GM21423 (cell line): Measurements from ENCODE around the gene ALPL.
"Not testable (repeated sequence)": the region's sequence is repeated elsewhere in the genome, so short reads cannot be mapped to it uniquely, and the experiment has no call there.

Experiments used
- ATAC-seq: cut with Tn5 transposase; IDR thresholded peaks from one replicate; pipeline ENCODE4 v1.9.1; 2021; ENCODE audit warnings: mild to moderate bottlenecking, moderate library complexity; ENCODE audit not compliant: unreplicated experiment

ALPL gene

GRCh38 chr1:21509351-21510112 lies at the start of gene ALPL:
Gene ALPL (plus strand): TSS chr1:21509423. CDS start chr1:21554082, 44,659 bp downstream.
- no peak for ATAC-seq

DNA sequence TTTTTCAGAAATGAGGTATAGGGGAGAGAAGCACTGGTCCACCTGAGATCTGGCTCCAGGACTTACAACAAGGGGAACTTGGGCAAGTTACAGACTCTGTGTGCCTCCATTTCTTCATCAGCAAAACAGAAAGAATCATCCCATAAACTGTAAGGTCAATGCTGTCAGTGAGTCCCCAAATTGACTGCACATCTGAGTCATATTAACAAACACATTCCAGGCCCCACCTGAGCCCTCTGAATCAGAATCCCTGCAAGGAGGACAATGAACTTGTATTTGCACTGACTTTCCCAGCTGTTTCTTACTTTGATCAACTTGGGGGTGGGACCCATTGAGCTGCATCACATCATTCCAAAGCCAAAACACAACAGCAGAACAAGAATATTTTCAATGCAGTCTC lies 44.1 kb upstream of the ALPL start:
- ATAC-seq = not testable (repeated sequence)

- ATAC-seq = not testable (repeated sequence)
These were observed 41.3 kb upstream of the ALPL start for GRCh38 chr1:21467946-21468345.

- no peak for ATAC-seq
These were observed 40.6 kb upstream of the ALPL start for GRCh38 chr1:21468599-21468998.

DNA sequence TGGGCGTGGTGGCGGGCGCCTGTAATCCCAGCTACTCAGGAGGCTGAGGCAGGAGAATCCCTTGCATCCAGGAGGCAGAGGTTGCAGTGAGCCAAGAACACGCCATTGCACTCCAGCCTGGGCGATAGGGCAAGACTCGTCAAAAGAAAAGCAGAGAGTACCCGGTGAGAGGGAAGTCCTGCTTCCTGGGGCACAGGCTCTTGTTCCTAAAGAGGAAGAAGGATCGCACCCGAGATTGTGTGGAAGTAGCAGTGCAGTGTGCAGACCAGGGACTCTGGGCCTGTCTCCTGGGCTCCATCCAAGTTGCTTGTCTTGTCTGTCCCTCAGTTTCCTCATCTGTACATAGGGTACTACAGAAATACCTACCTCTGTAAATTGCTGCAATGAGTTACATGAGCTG lies 39.6 kb upstream of the ALPL start:
- no peak for ATAC-seq

DNA sequence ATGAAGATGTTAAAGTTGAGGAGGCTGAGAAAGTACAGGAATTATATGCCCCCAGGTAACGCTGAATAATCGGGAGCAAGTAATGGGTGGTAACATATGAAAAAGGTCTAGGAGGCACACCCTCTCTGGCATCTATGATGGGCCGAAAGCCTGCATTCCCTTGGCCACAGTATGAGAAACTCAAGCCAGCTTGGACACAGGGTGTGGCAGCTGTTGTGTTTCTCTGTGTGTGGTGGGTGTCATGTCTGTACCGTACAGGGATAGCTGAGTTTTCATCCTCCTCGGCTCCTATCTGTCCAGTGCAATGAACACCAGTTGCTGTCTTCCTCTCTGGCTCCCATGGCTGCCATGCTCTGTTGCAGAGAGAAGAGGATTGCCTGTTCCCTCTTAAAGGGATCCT lies 36.4 kb upstream of the ALPL start:
- no peak for ATAC-seq

DNA sequence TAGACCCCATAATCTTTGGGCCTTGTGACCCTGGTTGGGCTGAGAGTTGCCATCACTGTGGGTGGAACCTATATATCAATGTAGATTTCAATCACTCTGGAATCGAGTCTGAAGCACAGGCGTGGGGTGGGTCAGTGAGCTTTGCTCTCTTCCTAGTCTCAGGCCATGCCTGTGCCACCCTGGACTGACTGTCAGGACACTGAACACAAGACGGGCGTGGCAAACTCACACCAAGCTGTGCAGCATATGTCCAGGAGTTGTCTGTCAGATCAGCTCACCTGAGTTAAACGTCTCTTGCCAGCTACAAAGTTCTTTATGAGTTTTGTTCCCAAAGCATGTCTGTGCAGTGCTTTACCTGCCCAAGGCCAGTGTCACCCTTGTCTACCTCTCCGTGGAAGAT lies 30.9 kb upstream of the ALPL start:
- ATAC-seq = no peak

- not testable (repeated sequence) for ATAC-seq
These were observed 25.3 kb upstream of the ALPL start for GRCh38 chr1:21483881-21484280.

DNA sequence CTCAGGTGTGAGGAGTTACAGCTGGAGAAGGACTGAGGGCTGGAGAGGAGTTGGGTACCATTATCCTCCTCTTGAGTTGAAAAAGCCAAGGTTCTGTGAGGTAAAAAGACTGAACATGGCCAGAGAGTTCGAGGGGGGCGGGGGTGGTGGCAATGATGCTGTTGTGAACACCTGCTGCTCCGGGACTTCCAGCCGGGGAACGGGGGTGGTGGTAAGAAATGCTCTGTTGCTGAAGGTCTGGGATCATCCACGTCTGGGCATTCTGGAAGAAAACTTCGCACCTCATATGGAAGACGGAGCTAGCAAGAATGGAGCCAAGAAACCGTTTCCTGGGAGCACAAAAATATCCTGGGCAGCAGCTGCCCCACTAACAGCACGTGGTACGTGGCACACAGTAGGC lies 20.1 kb upstream of the ALPL start:
- no peak for ATAC-seq

- ATAC-seq = no peak
These were observed 18.3 kb upstream of the ALPL start for GRCh38 chr1:21490774-21491487.

DNA sequence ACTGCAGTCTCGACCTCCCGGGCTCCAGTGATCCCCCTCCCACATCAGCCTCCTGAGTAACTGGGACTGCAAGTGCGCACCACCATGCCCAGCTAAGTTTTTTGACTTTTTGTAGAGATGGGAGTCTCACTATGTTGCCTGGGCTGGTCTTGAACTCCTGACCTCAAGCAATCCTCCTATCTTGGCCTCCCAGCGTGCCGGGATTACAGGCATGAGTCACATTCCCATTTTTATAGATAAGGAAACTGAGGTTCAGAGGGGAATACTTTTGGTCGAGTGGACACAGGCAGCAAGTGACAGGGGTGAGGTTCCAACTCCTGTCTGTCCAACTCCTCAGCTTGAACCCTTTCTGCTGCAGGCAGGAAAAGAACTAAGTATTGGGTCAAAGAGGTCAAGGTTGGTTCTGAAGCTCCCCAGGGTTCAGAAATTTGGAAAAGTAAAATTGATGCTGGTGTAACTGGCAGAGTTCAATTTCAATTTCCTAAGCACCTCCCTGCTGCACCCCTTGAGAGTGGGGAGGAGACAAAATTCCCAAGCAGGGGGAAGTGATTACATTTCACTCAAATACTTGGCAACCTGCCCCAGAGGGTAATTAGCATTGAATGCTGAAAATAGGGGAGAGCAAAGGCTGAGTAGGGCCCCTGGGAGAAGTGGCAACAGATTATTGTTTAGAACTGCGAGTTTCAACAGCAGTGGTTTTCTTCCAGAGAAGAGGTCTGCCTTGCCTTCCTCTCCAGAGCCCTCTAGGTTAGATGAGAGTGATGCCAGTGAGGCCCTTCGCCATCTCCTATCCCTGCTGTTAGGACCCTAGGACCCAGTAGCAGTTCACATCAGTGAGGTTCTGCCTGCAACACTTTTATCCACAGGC lies 17.5 kb upstream of the ALPL start:
- no peak for ATAC-seq

GRCh38 chr1:21492356-21492625 lies 16.9 kb upstream of the ALPL start:
- no peak for ATAC-seq

DNA sequence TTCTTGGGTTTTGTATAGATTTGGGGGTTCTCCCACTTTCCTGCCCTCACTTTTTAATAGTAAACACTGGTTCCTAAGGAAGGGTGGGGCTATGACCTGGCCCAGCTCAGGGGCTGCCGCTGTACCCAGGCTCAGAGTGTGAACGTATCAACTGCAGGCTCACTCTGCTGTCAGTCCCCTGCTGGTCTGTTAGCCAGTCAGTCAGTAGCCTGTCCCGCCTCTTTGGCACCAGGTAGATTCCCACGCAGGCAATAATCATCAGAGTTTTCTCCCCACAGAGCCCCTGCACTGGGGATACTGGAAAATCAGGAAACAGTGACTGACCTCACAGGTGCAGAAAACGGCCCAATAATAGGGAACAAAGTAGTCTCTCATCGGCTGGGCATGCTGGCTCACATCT lies 15.0 kb upstream of the ALPL start:
- ATAC-seq = no peak

DNA sequence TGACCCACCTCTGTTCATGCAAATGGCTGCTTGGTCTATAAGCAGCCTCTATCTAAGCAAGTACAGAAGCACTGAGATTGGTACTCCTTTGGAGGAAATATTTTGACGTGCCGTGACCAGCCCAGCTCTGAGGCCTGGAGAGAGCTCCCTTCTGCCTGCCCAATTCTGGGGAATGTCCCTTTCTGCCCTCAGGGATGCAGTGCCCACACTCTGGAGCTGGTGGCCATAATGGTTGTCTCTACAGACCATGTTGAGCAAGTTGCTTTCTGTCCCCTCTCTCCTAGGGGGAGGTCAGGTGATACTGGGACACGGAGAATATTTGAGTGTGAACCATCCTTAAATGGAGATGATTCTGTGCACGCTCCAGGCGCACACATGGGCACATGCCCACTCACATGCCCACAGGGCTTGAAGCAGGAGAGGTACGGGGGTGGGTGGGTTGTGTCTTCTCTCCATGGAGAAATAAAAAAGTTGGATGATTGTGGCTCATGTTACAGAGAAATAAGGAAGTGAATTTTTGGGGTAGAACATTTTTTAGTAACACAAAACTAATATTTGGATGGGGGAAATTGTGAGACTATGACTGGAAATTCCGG lies 13.9 kb upstream of the ALPL start:
- no peak for ATAC-seq

GRCh38 chr1:21496063-21496462 lies 13.2 kb upstream of the ALPL start:
- ATAC-seq = no peak

- ATAC-seq = no peak
These were observed 12.3 kb upstream of the ALPL start for GRCh38 chr1:21496886-21497285.

DNA sequence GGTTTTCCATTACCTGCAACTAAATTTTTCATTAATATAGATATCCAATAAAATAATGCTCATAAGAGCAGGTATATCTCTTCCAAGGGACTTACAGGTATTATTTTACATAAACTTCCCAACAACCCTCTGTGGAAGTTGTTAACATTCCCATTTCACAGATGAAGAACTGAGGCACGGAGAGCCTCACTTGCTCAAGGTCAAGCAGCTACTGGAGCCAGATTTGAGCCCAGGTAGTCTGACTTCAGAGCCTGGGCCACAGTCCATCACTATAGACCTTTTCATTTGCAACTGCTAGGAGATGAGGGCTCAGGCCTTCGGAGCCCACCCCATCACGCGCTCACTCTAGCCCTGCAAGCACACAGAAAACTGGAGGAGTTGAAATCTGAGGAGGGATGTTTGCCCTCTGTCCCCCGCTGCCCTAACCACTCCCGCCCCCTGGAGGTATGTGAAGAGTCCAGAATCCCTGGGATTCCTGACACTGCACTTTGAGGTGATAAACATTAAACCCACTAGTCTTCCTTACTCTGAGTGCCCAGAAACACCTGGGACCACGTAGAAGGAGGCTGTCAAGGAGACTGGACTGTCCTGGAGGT lies 11.7 kb upstream of the ALPL start:
- ATAC-seq = no peak

DNA sequence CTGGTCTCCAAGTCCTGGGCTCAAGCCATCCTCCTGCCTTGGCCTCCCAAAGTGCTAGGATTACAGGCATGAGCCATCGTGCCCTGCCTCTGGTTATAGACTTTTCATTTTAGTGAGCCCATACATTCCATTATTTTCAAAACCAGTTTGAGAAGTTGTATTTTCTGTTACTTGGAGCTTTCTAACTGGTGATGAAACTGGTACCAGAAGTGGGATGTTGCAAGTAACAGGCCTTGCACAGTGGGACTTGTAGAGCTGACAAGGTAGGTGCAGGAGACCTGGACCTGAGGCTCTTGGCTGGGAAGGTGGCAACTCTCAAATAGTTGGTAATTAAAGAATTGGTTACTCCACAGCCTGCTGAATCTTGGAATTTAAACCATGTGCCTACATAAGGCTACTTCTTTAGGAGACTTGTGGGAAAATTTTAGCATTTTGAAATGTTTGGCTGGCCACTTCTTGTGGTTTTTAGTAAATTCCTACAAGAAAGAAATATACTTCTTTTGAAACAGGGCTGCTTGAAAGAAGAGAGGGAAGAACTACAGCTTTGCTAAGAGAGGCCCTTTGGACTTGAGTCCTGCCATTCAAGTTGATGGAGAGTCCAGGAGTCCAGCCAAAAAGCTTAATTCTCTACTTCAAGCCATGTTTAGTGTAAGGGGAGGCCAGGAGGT lies 9.8 kb upstream of the ALPL start:
- ATAC-seq = no peak

DNA sequence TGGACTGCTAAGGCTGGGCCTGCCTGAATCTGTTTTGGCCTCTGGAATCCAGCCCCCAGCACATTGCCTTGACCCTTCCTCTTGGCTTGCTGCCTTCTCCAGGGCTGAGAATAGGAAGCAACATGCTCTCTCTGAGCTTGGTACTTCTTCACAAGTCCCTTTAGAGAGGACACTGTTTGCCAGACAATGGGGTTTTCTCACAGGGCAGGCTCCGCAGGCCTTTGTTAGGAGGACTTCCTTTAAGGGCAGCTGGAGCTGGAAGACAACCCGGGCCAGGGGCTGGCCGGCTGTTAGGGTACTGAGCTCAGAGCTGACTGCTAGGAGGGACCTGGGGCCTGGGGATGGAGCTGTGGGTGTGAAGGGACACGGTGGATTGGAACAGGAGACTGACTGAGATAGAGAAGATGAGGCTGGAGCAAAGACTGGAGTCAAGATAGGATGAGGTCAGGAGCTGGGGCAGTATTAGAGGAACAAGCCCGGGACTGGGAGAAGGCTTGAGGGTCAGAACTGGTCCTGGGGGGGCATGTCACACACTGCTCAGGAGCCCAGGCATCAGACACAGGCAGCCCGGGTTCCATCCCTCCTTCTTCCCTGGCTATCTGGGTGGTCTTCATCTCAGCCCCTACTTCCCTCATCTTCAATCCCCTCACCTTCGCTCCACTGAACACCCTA lies 5.4 kb upstream of the ALPL start:
- ATAC-seq = no peak

DNA sequence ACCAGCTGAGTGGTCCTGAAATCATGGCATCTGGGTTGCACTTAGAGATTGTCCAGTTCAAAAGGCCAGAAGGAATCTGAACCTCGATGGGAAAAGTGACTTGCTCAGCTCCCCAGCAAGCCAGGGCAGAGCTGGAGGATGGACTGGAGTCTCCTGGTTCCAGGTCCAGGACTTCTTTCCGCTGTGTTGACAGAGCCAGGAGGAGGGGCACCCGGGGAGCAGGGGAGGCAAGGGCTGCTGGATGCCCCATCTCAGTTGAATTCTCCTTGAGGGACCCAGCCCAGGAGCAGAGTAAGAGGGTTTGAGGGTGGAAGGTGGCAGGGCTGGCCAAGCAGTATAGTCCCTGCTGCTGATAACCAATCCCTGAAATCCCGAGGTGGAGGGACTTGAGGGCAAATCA lies 2.4 kb upstream of the ALPL start:
- ATAC-seq = no peak
